PFSK-1 (cell line): Measurements from ENCODE around the gene ACOXL.
A peak's percentile ranks its signal among the peaks of the same experiment; 100 is the strongest.

ENCODE experiments used
- POLR2AphosphoS5 ChIP-seq: IDR thresholded peaks from 2 replicates; pipeline ENCODE4 v1.6.1; 2012; ENCODE audit warnings: low read depth, mild to moderate bottlenecking, control low read depth, low read length, moderate library complexity
- SIN3A ChIP-seq: IDR thresholded peaks from 2 replicates; pipeline ENCODE4 v1.6.1; 2012; ENCODE audit warnings: mild to moderate bottlenecking, low read length, moderate library complexity, borderline replicate concordance; ENCODE audit not compliant: insufficient read depth

- peak; percentile 78 for TF ChIP-seq POLR2AphosphoS5
- TF ChIP-seq SIN3A, result no peak
Observed at GRCh38 chr2:111120253-111121027, 388.1 kb downstream of the ACOXL start, which contains the start of gene BCL2L11.
